Neural progenitor cell (in vitro differentiated cells): ENCODE measurements around the gene KCNE5.

Experiments
- EZH2 ChIP-seq: fragments of 200-600 bp; sonication (generic); IDR thresholded peaks from 2 replicates; pipeline ENCODE4 v1.6.1; 2017; ENCODE audit warnings: antibody characterized with exemption, mild to moderate bottlenecking, moderate library complexity
- TF ChIP-seq, protein P1 (sequence below): fragments of 200-600 bp; sonication (generic); IDR thresholded peaks from 2 replicates; pipeline ENCODE4 v1.5.1; 2017; ENCODE audit warnings: antibody characterized with exemption, mild to moderate bottlenecking

DNA sequence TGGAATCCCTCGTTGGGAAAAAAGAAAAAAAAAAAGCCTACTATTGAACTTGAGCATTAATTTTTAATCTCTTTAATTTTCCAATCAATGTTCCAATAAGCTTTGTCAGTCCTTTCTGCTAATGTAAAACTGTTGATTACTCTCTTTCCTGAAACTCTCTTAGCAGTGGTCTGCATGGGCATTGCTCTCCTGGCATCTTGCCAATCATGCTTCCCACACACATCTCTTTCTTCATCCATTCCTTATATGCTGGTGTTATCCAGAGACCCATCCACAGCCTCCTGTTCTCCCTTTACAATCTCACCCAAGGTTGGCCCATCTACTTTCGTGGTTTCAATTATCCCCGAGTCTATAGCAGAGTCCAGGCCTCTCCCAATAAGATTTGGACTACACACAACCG, 31.8 kb upstream of the KCNE5 start:
- TF ChIP-seq EZH2: no peak
- TF ChIP-seq, protein P1, sequence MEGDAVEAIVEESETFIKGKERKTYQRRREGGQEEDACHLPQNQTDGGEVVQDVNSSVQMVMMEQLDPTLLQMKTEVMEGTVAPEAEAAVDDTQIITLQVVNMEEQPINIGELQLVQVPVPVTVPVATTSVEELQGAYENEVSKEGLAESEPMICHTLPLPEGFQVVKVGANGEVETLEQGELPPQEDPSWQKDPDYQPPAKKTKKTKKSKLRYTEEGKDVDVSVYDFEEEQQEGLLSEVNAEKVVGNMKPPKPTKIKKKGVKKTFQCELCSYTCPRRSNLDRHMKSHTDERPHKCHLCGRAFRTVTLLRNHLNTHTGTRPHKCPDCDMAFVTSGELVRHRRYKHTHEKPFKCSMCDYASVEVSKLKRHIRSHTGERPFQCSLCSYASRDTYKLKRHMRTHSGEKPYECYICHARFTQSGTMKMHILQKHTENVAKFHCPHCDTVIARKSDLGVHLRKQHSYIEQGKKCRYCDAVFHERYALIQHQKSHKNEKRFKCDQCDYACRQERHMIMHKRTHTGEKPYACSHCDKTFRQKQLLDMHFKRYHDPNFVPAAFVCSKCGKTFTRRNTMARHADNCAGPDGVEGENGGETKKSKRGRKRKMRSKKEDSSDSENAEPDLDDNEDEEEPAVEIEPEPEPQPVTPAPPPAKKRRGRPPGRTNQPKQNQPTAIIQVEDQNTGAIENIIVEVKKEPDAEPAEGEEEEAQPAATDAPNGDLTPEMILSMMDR: no peak
